ENCODE data around the gene PRKD3.

PRKD3 gene

DNA sequence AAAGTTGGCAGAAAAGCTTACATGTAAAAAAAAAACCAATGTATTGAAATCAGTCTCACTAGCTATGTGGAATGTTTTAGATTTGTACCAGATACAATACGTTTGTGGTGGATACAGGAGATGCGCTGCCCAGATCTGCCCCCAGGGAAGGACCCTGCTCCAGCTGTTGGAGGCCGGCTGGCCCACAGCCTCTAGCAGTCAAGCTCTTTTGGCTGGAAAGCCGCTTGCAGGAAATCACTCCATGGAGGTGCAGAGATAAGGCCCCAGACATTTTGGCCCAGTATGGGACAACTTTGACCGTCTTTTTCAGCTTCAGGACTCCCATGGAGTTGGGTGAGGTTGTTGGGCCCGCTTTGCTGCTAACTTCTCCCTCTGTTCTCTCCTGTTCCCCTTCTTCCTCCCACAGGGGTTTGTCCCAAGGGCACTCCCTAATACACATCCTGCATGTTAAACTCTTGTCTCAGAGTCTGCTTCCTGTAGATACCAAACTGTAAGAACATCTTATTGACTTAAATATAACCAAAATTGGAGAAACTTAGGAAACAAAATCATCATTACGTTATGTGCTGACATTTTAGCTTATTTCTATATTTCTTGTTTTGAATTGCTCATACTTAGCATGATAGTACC lies 18.1 kb upstream of the PRKD3 start:
- no peak for DNase-seq

DNA sequence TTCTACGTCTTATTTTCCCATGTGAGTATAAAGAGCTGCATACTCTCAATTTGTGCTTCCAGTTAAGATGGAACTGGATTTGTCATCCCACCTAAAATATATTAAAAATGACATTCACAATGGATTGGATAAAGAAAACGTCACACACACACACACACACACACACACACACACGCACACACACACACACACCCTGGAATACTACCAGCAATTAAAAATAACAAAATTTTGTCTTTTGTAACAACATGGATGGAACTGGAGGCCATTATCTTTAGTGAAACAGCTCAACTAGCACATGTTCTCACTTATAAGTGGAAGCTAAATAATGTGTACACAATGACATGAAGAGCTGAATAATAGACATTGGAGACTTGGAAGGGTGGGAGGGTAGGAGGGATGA lies 16.0 kb upstream of the PRKD3 start:
- no peak for DNase-seq

DNA sequence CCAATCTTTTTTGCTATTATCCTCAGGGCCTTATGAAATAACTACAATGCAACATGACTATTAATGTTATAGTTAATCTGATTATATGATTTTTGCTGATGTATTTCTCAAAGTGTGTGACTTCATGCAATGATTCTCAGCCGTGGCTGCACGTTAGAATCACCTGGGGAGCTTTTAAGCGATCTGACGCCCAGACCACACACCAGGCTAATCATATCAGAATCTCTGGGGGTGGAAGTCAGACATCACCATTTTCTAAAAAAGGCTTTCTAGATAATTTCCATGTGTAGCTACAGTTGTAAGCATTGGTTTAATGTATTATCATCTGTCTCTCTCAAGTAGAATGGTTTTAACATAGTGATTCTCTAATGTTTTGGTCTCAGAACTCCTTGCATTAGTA lies 14.3 kb upstream of the PRKD3 start:
- DNase-seq: no peak

DNA sequence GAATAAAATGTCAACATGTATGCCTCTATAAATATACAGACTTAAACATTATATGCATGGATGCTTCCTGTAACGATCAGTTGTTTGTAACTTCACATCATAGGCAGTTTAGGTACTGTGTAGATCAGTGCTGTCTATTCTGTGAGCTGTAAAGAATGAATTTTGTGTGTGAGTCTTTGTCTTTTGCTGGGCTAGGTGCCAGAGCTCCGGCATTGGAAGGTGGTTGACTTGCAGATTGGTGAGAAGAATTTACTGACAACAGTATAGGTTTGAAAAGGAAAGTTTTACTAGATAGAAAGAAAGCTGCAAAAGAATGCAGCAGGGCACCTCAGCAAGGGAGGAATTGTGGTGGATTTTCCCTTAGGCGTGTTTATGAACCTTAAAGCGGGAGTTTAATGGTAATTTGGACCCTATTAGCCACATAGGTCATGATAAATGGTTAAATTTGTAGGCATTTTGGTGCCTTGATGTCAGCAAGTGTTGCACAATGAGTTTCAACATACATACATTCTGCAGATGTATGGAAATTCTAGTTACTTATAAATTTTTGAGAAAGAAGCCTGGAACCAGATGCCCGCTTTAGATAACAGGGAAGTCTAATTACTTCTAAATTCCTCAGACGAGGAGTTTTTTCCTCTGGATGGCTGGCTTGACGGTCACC lies 13.1 kb upstream of the PRKD3 start:
- no peak for DNase-seq

DNA sequence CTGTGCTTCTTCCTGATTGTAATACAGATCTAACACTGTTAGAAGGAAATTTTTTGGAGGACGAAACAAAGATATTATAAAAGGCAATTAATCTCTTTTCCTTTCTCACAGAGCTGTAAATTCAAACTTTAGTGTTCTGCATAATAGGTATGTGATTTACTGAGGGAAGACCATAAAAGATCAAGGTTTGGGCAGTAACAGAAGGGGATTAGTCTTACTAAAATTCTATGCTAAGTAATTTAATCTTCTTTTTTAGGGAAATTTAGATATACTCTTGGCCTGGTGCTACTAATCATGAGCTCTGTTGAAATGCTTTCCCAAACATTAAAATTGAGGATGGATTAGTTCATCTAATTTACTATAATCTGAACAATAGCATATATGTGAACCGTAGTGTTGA lies 11.0 kb upstream of the PRKD3 start:
- no peak for DNase-seq

DNA sequence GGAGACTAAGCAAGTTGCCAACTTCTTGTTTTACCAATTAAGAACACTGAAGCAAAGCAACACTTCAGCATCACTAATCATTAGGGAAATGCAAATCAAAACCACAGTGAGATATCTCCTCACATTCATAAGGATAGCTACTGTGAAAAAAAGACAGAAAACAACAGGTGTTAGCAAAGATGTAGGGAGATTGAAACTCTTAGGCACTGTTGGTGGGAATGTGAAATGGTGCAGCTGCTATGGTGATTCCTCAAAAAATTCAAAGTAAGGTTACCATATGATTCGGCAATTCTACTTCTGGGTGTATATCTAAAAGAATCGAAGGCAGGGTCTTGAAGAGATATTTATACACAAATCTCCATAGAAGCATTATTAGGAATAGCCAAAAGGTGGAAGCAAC lies 8.6 kb upstream of the PRKD3 start:
- DNase-seq: no peak

DNA sequence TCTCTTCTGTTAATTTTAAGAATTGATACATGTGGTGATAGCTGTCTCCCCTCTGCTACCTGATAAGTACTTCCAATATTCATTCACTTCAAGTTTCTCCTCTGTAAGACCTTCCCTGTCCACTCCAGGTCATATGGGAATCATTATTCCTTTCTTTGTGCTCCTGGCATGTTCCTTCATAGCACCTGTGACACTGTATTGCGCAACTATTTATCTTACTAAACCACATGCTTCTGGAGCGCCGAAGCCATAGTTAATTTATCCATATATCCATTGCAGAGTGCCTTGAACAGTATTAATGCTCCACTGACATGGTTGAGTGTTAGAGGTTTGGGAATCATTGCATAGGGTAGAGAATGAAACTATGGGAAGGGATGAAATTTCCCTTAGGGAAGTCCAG lies 7.9 kb upstream of the PRKD3 start:
- DNase-seq: no peak

DNA sequence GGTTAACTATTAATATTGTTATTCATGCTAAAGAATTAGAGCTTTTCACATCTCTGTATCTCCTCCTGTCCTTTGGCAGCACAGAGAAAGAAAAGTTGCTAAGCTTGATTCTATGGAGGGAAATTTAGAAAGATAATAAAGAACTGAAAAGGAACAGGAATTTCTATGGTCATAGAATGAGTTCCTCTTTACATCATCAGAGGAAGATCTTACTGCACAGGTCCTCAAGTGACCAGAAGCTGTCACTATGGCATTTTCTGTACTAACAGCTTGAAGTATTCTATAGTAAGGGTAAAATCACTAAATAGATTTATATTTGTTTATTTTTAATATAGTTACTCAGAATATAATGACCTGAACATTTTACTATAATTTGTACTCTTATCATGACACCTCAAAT lies 6.0 kb upstream of the PRKD3 start:
- DNase-seq: no peak

DNA sequence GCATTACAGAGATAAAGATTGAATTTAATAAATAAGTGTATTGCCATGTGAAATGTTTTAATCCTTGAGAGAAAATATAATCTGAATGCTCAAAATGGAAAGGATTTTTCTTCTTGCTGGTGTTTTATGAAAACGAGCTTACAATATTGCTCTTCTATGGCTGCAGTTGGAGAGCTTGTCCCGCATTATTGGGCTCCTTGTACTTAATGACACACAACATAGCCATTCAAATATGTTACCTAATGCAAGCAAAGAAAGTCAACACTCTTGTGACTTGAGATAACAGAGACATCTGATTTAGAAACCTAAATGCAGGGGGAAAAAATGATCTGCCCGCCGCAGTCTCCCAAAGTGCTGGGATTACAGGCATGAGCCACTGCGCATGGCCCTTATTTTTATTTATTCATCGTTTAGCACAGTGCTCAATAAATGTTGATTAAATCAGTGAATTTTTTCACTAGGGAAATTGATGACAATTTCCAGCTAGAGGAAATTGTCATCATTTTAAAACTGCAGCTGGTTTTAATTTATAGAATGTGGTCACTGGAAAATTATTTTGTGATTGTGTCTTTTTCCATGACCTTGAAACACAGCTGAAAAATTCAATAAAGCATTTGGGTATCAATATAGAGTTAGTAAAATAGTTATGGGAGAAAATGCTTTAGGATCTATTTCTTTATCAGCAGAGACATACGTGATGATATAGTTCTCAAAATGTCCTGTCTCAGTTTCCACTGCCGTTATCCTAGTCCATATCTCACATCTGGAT lies 2.4 kb upstream of the PRKD3 start:
- no peak for DNase-seq

DNA sequence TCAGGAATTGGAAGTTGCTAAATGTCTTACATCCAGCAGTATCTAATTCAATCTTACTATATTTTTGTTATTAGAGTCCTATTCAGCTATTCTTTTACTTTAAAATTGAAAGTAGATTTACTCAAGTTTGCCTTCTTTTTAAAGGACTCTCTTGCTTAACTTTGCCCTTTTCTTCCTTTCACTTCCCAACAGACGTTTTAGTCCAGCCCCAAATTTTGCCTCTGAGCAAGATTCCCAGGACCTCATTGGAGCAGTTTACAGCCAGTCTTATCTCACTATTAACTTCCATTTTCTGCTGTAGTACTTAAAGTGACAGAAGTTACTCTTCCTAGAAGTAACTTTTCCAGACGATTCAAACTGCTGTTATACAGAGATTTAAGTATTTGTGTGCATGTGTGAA lies 1.7 kb upstream of the PRKD3 start:
- DNase-seq: no peak

DNA sequence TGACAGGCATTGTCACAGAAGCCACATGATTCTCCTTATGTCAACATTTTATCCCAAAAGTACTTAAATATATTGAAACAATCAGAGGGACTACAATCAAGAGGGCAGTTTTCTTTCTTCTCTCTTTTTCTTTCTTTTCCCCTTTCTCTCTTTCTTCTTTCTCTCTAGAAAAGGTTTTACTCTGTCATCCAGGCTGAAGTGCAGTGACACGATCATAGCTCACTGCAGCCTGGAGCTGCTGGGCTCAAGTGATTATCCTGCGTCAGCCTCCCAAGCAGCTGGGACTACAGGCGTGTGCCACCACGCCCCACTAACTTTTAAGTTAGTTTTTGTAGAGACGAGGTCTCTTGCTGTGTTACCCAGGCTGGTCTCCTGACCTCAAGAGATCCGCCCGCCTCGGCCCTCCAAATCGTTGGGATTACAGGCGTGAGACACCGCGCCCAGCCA lies 1.0 kb upstream of the PRKD3 start:
- no peak for DNase-seq

DNA sequence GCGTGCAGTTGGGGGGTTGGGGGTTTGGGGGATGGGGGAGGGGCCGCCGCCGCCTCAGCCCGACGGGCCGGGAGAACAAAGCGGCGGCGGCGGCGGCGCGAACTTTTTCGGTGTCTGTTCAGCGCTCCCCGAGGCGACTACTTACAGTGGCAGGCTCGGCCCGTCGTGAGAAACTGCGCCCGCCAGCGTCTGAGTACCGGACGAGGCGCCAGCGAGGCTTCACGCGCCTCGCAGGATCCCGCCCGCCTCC lies 172 bp downstream of the PRKD3 start:
- no peak for DNase-seq

DNA sequence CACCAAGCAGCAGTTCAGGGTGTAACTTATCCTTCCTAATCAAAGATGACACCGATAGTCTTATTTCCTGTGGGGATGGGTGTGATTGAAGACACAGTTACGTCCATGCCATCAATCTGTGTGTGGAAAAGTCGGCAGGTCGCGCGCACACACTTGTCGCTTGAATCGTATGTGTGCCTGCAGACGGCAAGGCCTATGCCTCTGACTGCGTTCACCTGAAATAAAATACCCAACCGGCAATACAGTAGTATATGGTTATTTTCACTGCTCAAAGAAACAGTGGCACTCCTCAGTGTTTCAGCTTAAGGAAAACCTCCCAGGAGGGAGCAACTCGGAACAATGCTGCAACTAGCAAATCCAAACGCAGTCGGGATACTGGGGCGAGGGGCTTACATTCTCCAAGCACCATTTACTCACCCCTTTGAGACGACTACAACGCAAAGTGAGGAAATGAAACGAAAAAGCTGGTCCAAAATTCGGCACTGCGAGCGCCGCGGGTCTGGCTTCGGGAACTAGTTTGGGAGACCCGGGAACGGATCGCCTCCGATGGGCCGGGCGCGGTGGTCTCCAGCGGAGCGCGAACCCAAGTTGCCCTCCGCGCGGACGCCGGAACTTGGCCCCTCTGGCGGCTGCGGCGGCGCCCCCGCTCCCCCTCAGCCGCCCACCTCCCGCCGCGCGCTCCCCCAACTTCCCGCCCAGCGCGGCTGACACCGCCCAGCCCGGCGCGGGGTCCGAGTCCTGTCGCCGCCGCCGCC lies 675 bp downstream of the PRKD3 start:
- DNase-seq: no peak

DNA sequence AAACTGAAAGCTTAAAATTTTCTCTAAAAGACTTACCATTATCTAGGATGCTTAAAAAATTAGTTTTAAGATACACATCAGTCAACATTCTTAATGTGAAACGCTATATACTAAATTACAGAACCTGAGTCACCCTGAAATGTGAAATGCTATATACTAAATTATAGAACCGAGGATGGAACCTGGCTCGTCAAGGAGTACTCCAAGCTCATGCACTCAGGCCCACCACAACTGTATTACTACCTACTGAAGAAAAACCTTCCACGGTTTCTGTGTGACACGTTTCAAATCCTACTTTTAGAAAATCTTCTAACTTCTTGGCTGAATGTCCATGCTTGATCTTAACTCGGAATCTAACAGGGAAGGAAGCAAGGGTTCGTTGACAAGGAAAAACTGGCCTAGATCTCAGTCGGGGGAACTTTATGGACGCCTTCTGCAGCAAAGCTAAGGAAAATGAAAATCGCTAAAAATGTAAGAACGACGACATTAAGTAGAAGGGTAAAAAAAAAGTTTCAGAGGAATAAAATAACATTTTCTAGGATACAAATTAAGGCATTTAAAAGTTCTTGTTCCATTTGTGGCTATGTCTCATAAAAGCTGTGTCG lies 1.4 kb downstream of the PRKD3 start:
- no peak for DNase-seq

DNA sequence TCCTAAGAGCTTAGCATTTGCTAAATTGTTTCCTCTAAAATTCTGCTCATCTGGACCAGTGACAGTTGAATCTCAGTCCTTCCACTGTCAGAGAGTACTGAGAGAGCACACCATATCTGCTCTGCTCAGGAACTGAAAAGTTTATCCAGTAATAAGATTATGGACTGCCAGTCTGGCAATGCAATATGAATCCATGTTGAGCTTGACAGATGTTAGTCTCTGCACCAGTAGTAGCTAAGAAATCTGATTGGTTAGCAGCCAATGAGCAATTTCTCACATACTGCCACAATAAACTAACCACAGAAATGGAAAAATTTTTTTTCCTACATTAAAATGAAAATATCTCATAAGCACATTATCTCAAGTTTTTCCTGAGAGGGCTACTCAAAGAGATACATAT lies 2.3 kb downstream of the PRKD3 start:
- peak; percentile 62 for DNase-seq

DNA sequence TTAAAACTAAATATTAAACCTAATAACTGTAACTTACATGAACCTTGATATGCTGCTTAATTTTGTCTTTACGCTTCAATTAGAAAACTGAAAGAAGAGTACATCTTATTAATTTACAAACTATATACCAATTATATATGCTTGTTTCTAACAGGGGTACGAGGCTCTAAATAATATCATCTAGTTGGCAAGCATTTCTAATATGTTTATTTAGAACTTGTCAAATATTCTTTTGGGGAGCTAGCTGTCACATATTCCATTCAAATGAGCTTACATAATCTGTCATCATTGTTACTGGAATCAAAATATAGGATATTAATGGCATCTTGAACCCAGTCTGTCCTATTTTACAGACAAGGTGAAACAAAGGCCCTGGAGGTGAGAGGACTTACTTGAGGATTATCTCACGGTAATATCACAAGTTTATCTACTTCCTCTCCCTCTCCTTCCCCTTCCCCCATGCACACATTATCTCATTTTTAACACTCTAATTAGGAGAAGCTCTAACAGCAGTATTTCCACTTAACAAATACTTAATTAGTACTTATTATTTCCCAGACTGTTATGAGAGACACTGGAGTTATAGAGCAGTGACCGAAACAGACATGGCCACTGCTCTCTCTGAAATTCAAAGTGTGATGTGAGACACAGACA lies 3.5 kb downstream of the PRKD3 start:
- no peak for DNase-seq

DNA sequence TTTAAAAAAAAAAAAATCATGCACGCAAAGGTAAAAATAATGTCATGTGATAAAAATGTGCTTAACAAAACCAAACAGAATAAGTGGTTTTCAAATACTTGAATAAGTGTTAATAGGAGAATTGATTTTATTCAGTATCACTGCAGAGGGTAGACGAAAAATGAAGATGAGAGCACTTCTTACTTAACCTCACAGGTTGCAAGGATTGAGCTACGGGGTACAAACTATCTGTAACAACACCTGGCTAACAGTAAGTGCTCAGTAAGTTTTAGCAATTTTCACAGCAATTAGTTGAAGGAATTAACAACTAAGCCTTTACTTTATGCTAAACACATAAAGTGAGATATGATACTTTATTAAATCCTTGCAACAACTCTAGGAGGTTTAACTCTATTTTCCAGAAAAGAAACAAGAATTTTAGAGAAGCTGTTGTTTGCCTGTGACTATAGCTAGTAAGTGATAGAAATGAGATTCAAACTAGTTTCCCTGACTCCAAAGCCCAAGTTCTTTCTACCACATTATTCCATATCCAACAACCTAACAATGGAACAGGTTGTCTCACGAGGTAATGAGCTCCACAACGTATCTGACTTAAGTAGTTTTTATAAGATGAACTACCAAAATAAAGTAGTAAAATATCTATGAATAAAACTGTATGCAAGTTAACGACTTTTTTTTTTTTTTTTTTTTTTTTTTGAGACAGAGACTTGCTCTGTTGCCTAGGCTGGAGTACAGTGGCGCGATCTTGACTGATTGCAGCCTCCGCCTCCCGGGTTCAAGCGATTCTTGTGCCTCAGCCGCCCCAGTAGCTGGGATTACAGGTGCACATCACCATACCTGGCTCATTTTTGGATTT lies 4.7 kb downstream of the PRKD3 start:
- DNase-seq: no peak

DNA sequence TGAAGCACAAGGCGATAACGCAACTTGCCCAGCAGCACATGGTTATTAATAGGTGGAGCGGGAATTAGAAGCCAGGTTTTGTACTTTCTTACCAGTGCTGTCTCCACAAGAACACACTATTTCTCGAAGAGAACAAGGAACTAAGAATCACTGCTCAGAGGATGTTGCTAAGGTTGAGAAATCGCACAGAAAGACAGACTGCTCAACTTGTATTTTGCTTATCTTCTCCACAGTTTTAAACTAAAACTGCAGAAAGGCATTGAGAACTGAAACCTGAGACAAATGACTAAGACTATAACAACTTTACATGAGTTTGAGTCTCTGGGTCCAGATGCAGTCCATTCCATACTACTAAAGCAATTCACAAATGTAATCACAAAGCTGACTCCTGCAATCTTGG lies 6.2 kb downstream of the PRKD3 start:
- no peak for DNase-seq

DNA sequence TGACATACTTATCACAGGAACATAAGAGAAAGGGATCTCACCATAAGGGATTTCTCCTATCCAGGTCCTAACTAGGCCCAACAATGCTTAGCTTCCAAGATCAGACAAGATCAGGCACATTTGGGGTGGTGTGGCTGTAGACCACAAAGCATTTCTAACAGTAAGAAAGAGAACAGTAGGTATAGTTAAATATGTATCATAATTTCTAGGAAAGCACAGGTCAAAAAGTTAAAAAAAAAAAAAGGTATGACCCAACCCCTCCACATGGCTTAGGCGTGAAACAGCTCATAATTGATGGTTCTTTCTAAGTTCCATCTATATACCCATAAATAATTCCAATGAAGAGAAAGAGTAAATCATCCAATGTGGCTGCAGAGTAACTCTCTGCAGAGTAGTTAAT lies 6.9 kb downstream of the PRKD3 start:
- DNase-seq: no peak

DNA sequence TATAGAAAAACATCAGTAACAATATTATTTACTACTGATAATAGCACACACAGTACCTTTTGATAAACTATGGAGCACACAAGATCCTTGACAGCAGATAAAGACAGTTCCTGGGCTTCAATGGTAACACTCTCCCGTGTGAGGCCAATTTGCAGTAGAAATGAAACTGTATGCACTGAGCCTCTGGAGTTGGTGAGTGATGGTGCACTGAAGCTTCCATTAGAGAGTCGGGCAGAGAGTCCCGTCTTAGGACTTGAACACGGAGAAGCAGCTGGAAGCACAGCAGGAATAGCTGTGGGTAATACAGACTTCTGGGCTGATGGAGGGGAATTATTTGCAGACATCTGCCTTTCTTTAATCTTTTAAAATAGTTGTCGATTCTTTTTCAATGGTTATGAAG lies 8.5 kb downstream of the PRKD3 start:
- DNase-seq: no peak

DNA sequence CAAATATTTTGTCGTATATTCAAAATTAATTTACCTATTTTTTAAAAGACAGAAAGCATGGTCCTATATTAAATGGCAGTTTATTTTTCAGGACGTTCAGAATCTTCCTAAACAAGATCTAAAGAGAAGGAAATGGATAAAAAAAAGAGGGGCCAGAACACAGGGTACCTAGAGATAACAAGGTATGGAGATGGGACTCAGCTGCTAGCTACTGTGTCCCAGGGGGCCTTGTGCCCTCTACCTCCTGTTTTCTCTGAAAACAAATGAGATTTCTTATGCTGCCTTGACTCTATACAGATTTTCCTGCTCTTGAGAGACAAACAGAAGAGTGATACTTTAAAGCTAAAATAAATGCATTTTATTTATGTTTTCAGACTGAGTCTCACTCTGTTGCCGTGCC lies 9.3 kb downstream of the PRKD3 start:
- no peak for DNase-seq

DNA sequence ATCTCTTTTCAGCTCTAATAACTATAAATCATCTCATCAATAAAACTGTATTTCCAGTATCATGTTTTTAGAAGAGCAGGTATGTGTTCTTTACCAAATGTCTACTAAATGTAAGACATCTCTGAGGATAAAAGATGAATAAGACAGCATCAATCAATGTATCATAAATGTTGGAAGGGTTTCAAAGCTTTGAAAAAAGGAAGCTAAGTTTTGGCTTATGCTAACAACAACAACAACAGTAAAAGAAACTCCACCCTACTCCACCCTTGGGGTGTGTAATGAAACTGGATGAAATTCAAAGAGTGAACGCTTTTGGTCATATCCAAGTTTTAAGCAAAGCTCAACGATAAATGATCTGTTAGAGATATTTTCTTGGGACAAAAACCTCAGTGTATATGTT lies 17.1 kb downstream of the PRKD3 start:
- no peak for DNase-seq
